Thyroid gland (tissue), 4 donors: ENCODE measurements around the gene LKAAEAR1.

ENCODE experiments used
- POLR2A ChIP-seq, 2 donors: fragments of 450-650 bp; IDR thresholded peaks; one replicate each; pipeline ENCODE4 v1.6.1; 2017; ENCODE audit warnings: antibody characterized with exemption in 2 of 2, mild to moderate bottlenecking in 2 of 2, moderate library complexity in 1 of 2
- TF ChIP-seq, protein P1 (sequence below), 6 experiments: fragments of 200-600 bp in 3 of 6; fragments of 450-650 bp in 3 of 6; sonication (generic) in 3 of 6; IDR thresholded peaks; one replicate each; pipeline ENCODE4 v1.5.1; 2016 to 2019; ENCODE audit warnings: antibody characterized with exemption in 6 of 6, mild to moderate bottlenecking in 2 of 6, inconsistent platforms in 1 of 6, moderate library complexity in 1 of 6

GRCh38 chr20:64108731-64109681 is 24.8 kb upstream of the LKAAEAR1 start:
- TF ChIP-seq, protein P1, sequence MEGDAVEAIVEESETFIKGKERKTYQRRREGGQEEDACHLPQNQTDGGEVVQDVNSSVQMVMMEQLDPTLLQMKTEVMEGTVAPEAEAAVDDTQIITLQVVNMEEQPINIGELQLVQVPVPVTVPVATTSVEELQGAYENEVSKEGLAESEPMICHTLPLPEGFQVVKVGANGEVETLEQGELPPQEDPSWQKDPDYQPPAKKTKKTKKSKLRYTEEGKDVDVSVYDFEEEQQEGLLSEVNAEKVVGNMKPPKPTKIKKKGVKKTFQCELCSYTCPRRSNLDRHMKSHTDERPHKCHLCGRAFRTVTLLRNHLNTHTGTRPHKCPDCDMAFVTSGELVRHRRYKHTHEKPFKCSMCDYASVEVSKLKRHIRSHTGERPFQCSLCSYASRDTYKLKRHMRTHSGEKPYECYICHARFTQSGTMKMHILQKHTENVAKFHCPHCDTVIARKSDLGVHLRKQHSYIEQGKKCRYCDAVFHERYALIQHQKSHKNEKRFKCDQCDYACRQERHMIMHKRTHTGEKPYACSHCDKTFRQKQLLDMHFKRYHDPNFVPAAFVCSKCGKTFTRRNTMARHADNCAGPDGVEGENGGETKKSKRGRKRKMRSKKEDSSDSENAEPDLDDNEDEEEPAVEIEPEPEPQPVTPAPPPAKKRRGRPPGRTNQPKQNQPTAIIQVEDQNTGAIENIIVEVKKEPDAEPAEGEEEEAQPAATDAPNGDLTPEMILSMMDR (IDR thresholded peaks at IDR 0.05): no peak
- no peak for TF ChIP-seq POLR2A (IDR thresholded peaks at IDR 0.05)
